Measurements from ENCODE around the gene ACACA.

The ACACA gene

GRCh38 chr17:37134050-37134449 lies 272.6 kb downstream of the ACACA start:
- DNase-seq (ENCODE audit: low read depth, low spot score): no peak

GRCh38 chr17:37133136-37133535 lies 273.5 kb downstream of the ACACA start:
- DNase-seq (ENCODE audit: low read depth, low spot score): no peak

DNA sequence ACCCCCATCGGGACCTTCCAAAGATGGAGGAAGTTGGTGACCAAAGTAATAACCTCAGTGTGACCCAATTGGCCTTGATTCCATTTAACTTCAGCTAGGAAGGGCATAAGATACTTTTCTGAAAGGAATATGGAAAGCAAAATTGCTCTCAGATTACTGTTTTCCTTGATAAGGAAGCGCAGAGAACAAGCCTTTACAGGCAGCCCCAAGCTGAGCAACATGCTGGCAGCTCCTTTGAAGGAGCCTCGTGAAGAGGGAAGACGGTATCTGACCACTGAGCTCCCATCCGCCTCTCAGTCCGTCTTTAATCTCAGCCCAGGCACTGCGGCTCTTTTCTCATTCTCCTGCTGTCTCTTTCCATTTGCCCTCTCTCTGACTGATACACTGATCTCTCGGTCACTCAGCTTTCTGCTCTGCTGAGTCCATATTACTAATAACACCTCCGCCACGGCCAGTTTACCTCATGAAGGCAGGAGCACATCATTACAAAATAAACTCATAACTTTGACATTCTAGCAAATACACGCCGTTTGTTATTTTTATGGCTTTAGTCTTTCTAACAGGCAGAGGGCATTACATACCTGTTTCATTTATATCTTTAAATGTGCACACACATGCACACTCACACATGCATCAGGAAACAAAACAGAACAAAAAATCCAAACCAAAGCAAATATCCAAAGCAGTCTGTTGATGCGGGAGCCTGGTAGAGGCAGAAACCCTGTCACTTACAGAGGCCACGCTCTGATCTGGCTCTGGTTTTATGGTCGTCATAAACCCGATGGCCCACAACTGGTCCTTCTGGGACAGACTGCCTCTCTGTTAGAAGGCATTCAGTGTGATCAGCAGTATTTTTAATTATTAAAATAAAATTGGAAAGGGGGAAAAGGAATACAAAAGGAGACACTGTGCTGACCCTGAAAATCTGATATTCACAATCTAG lies 274.7 kb downstream of the ACACA start:
- no peak for DNase-seq (ENCODE audit: low read depth, low spot score)

GRCh38 chr17:37130984-37131446 lies 275.6 kb downstream of the ACACA start:
- DNase-seq (ENCODE audit: low read depth, low spot score): peak; percentile 18

DNA sequence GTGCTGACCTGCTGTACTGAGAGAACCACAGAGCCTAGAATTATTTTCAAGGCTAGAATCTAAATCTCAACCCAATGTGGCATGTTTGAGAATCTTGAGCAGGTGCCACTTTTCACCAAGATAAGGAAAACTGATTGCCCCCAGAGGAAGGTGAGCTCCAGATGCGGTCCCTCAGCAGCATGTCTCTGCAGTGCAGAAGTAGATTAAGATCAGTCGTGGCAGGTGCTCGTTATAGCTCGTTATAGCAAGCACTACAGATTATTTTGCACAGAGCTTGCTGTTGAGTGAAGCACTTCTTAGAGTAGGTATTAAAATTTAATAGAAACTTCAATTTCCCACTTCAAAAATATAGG lies 281.8 kb downstream of the ACACA start:
- no peak for DNase-seq (ENCODE audit: low read depth, low spot score)

- DNase-seq (ENCODE audit: low read depth, low spot score): no peak
Observed at GRCh38 chr17:37123941-37124820, 282.5 kb downstream of the ACACA start.

DNA sequence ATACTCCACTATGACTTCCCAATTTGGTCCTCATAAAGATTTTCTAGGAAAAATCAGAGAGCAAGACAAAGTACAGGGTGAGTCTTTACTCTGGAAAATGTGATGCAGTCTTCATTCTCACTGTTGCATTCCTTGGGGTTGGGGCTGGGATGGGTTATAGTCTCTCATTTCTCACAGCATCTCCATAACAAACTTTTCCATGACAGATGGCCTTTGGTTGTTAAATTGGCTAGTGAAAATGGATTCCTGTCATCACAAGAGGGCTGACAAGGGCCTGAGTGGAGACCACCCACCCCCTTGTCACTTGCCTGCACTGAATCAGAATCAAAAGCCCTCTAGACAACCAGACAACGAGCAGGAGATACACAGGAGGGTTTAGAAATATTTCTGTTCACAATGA lies 283.2 kb downstream of the ACACA start:
- DNase-seq (ENCODE audit: low read depth, low spot score): no peak

DNA sequence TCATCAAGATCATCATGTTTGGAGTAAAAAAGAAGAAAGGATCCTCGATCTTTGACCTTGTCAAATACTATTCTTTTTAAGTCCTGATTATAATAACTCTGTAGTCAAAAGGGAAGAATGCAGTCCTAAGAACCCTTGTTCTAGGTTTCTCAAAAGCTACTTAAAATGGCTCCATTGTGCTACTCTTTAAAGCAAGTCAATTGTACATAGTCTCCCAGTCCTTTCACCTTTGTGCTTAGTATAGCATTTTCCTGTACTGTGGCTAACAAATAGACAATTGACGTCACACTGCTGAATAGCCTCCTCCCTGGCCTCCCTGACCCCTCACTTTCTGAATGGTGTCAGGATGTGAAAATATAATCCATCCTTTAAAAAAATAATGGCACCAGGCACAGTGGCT lies 285.0 kb downstream of the ACACA start:
- DNase-seq (ENCODE audit: low read depth, low spot score): no peak

GRCh38 chr17:37118366-37119137 lies 288.1 kb downstream of the ACACA start:
- DNase-seq (ENCODE audit: low read depth, low spot score): no peak

- DNase-seq (ENCODE audit: low read depth, low spot score): no peak
Observed at GRCh38 chr17:37117373-37118142, 289.1 kb downstream of the ACACA start.

GRCh38 chr17:37116671-37117185 lies 289.9 kb downstream of the ACACA start:
- DNase-seq (ENCODE audit: low read depth, low spot score): no peak

GRCh38 chr17:37111329-37111728 lies 295.3 kb downstream of the ACACA start:
- no peak for DNase-seq (ENCODE audit: low read depth, low spot score)

- DNase-seq (ENCODE audit: low read depth, low spot score): no peak
Observed at GRCh38 chr17:37110746-37111145, 295.9 kb downstream of the ACACA start.

GRCh38 chr17:37109731-37110710 lies 296.6 kb downstream of the ACACA start:
- DNase-seq (ENCODE audit: low read depth, low spot score): no peak

GRCh38 chr17:37109106-37109505 lies 297.5 kb downstream of the ACACA start:
- DNase-seq (ENCODE audit: low read depth, low spot score): no peak

- DNase-seq (ENCODE audit: low read depth, low spot score): no peak
Observed at GRCh38 chr17:37107406-37108083, 299.1 kb downstream of the ACACA start.

DNA sequence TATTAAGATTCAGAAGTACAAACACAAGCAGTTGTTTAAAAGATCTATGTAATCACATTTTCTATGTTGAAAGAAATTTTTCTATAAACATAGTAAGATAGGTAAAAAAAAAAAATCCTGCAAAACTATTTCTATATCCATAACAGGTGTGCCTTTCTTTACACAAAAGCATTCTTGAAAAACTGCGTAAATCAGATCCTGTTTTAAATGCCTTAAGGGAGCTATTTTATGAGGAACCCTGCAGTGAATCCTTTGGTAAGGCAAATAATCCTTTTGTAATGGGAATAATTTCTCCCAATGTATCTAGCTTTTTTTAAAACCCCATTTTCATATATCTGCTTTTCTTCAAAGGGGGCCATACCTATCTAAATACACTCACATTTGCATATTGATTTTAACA lies 300.6 kb downstream of the ACACA start:
- no peak for DNase-seq (ENCODE audit: low read depth, low spot score)

DNA sequence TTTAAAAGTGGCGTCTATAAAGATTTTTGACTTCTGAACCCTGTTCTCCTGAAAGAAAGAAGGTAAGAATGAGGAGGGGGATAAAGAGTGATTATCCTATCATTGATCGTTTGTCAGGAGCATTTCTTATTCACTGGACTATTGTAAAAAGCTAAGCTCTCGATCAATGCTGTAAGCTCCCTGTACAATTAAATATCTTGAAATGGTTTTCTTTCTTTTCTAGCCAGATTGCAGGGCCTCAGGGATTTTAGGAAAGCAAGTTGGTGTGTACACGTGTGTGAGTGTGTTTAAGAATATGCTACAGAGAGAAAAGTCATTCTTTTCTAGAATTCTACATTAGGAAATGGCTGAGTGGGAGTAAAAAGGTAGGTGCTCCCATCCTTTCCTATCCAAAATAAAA lies 303.4 kb downstream of the ACACA start:
- DNase-seq (ENCODE audit: low read depth, low spot score): no peak

GRCh38 chr17:37101306-37101705 lies 305.3 kb downstream of the ACACA start:
- DNase-seq (ENCODE audit: low read depth, low spot score): no peak

All from smooth muscle cell of the brain vasculature (primary cell).